ENCODE results near the gene CACNA1S. TPM values are rescaled to one million over a fixed set of nuclear protein-coding genes. Genes with fewer than 3 reads are reported as not detected.

The CACNA1S gene
- total RNA-seq, 1 donor from 2014 or later, result not detected

DNA sequence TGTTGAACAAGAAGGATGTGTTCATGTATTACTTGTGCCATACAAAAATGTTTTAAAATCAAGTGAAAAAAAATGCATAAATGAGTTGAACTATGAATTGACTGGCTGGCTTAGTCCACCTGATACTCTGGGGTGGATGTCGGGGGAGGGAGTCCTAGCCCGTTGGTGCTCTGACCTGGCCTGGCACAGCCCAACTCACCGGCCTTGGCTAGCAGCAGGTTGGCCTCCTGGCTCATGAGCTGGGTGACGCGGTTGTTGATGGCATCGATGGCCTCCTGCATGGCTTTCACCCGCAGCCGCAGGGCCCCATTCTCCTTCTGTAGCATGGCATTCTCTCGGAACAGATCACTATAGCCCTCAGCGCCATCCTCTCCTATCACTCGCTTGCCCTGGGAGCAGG, 110.3 kb downstream of the CACNA1S start:
- Histone ChIP-seq H3K79me2 (ENCODE audit: insufficient read depth, low read length) (no peaks in the 10 kb centered on the region), H3K4me3 (ENCODE audit: insufficient read depth, low read depth, low read length) (no peak overlapping the region), H3K4me2 (ENCODE audit: low read length) (no peak overlapping the region), H3K27me3 (ENCODE audit: insufficient read depth, low read length) (no peaks in the 10 kb centered on the region), H3K4me1 (ENCODE audit: insufficient read depth, low read length) (no peaks in the 10 kb centered on the region), H3K36me3 (ENCODE audit: insufficient read depth, low read length) (peaks cover 3% of the 10 kb centered on the region), H3K9me3 (ENCODE audit: insufficient read depth, low read depth, low read length) (no peaks in the 10 kb centered on the region), H4K20me1 (ENCODE audit: insufficient read depth, low read length) (no peaks in the 10 kb centered on the region), H3K9ac (ENCODE audit: low read length) (no peak overlapping the region), H3K27ac (ENCODE audit: low read depth, low read length) (no peak overlapping the region), H2AFZ (ENCODE audit: low read depth, low read length) (no peak overlapping the region)
- DNase-seq (ENCODE audit: low read depth) (no peak), FAIRE-seq (no peak)
- Mint-ChIP-seq H3K4me3 (ENCODE audit: unreplicated experiment) (no peak overlapping the region), H3K27me3 (ENCODE audit: low read depth, unreplicated experiment) (peaks cover 8% of the 10 kb centered on the region), H3K27ac (ENCODE audit: unreplicated experiment) (no peak overlapping the region), H3K9me3 (ENCODE audit: unreplicated experiment) (no peaks in the 10 kb centered on the region), H3K4me1 (ENCODE audit: low read depth, unreplicated experiment) (no peaks in the 10 kb centered on the region), H3K36me3 (ENCODE audit: low read depth, unreplicated experiment) (peaks cover 14% of the 10 kb centered on the region)
- TF ChIP-seq, protein P1, sequence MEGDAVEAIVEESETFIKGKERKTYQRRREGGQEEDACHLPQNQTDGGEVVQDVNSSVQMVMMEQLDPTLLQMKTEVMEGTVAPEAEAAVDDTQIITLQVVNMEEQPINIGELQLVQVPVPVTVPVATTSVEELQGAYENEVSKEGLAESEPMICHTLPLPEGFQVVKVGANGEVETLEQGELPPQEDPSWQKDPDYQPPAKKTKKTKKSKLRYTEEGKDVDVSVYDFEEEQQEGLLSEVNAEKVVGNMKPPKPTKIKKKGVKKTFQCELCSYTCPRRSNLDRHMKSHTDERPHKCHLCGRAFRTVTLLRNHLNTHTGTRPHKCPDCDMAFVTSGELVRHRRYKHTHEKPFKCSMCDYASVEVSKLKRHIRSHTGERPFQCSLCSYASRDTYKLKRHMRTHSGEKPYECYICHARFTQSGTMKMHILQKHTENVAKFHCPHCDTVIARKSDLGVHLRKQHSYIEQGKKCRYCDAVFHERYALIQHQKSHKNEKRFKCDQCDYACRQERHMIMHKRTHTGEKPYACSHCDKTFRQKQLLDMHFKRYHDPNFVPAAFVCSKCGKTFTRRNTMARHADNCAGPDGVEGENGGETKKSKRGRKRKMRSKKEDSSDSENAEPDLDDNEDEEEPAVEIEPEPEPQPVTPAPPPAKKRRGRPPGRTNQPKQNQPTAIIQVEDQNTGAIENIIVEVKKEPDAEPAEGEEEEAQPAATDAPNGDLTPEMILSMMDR (IDR thresholded peaks at IDR 0.05; ENCODE audit: insufficient read depth, low read depth, low read length), result no peak
- no peak for TF ChIP-seq EZH2 (IDR thresholded peaks at IDR 0.05; ENCODE audit: insufficient read depth, low read length)

DNA sequence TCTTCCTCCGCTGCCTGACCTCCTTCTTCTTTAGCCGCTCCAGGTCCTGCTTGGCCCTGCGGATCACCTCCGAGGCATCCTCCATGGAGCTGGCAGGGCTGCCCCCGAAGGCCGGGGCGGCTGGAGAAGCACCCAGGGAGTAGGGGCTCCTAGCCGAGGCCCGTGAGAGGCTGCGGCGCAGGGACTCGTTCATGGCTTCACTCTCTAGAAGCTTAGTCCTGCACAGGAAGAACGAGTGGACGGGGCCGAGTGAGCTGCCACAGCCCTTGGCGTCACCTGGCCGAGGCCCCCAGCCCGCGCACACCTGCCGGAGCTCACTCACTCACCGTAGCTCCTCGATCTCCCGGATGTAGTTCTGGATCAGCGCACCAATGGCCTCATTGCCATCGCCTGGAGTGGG, 111.8 kb downstream of the CACNA1S start:
- H3K4me1 ChIP-seq (ENCODE audit: insufficient read depth, low read length), result no peaks in the 10 kb centered on the region
- no peaks in the 10 kb centered on the region for H3K27me3 ChIP-seq (ENCODE audit: insufficient read depth, low read length)
- H2AFZ ChIP-seq (ENCODE audit: low read depth, low read length), result no peak overlapping the region
- FAIRE-seq (no peak), DNase-seq (ENCODE audit: low read depth) (no peak)
- H3K4me3 ChIP-seq (ENCODE audit: insufficient read depth, low read depth, low read length), result no peak overlapping the region
- Mint-ChIP-seq H3K27ac (ENCODE audit: unreplicated experiment) (no peak overlapping the region), H3K27me3 (ENCODE audit: low read depth, unreplicated experiment) (peaks cover 18% of the 10 kb centered on the region), H3K4me3 (ENCODE audit: unreplicated experiment) (no peak overlapping the region), H3K9me3 (ENCODE audit: unreplicated experiment) (no peaks in the 10 kb centered on the region), H3K4me1 (ENCODE audit: low read depth, unreplicated experiment) (no peaks in the 10 kb centered on the region), H3K36me3 (ENCODE audit: low read depth, unreplicated experiment) (peaks cover 25% of the 10 kb centered on the region)
- no peaks in the 10 kb centered on the region for H3K9me3 ChIP-seq (ENCODE audit: insufficient read depth, low read depth, low read length)
- H3K79me2 ChIP-seq (ENCODE audit: insufficient read depth, low read length), result no peaks in the 10 kb centered on the region
- no peaks in the 10 kb centered on the region for H4K20me1 ChIP-seq (ENCODE audit: insufficient read depth, low read length)
- no peak overlapping the region for H3K27ac ChIP-seq (ENCODE audit: low read depth, low read length)
- H3K9ac ChIP-seq (ENCODE audit: low read length), result no peak overlapping the region
- no peak for TF ChIP-seq EZH2 (IDR thresholded peaks at IDR 0.05; ENCODE audit: insufficient read depth, low read length)
- TF ChIP-seq, protein P1 (IDR thresholded peaks at IDR 0.05; ENCODE audit: insufficient read depth, low read depth, low read length), result no peak
- peaks cover 3% of the 10 kb centered on the region for H3K36me3 ChIP-seq (ENCODE audit: insufficient read depth, low read length)
- H3K4me2 ChIP-seq (ENCODE audit: low read length), result no peak overlapping the region

DNA sequence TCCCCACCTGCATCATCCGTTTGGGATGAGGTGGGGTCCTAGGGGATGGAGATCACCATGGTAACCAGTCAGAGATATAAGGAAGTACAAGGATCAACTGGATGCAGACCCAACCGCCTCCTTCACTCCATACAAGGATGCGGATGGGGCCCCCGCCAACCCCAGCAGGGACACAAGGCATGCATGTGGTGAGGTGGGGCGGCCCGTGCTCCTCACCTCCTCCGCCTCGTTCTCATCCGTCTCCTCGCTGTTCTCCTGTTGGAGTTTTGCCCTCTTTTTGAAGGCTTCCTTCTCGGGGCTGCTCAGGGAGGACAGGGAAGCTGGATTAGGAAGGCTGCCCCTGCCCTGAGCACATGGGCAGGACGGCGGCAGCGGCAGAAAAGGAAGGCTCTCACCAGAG, 112.6 kb downstream of the CACNA1S start:
- Histone ChIP-seq H3K36me3 (ENCODE audit: insufficient read depth, low read length) (peaks cover 3% of the 10 kb centered on the region), H4K20me1 (ENCODE audit: insufficient read depth, low read length) (no peaks in the 10 kb centered on the region), H3K27ac (ENCODE audit: low read depth, low read length) (no peak overlapping the region), H3K4me2 (ENCODE audit: low read length) (no peak overlapping the region), H3K27me3 (ENCODE audit: insufficient read depth, low read length) (no peaks in the 10 kb centered on the region), H3K9me3 (ENCODE audit: insufficient read depth, low read depth, low read length) (no peaks in the 10 kb centered on the region), H3K9ac (ENCODE audit: low read length) (no peak overlapping the region), H3K79me2 (ENCODE audit: insufficient read depth, low read length) (no peaks in the 10 kb centered on the region), H2AFZ (ENCODE audit: low read depth, low read length) (no peak overlapping the region), H3K4me1 (ENCODE audit: insufficient read depth, low read length) (no peaks in the 10 kb centered on the region), H3K4me3 (ENCODE audit: insufficient read depth, low read depth, low read length) (no peak overlapping the region)
- Mint-ChIP-seq H3K36me3 (ENCODE audit: low read depth, unreplicated experiment) (peaks cover 28% of the 10 kb centered on the region), H3K9me3 (ENCODE audit: unreplicated experiment) (no peaks in the 10 kb centered on the region), H3K4me3 (ENCODE audit: unreplicated experiment) (no peak overlapping the region), H3K27me3 (ENCODE audit: low read depth, unreplicated experiment) (peaks cover 20% of the 10 kb centered on the region), H3K4me1 (ENCODE audit: low read depth, unreplicated experiment) (no peaks in the 10 kb centered on the region), H3K27ac (ENCODE audit: unreplicated experiment) (no peak overlapping the region)
- FAIRE-seq (no peak), DNase-seq (ENCODE audit: low read depth) (no peak)
- no peak for TF ChIP-seq EZH2 (IDR thresholded peaks at IDR 0.05; ENCODE audit: insufficient read depth, low read length)
- TF ChIP-seq, protein P1 (IDR thresholded peaks at IDR 0.05; ENCODE audit: insufficient read depth, low read depth, low read length), result no peak

Data from astrocyte (in vitro differentiated cells and primary cell).